LHCN-M2 (cell line): ENCODE results near the gene CCL22. TPM values are rescaled to one million over a fixed set of nuclear protein-coding genes. Genes with fewer than 3 reads are reported as not detected.

Experiments used
- total RNA-seq: library from RNA; depleted of rRNA; stranded (reverse); fragments of >200 nt; gene quantifications from 2 replicates; pipeline ENCODE4 v1.2.3, GENCODE V29; 2014; rRNA removed

The CCL22 gene
- total RNA-seq, 1 experiment from 2014 or later: not detected

Other genes starting within 250 kb of the CCL22 start
- 102 and 109 TPM in 2 replicates for gene PSME3IP1, start 172.7 kb upstream of the CCL22 start, total RNA-seq
- gene RSPRY1, start 172.5 kb upstream of the CCL22 start, total RNA-seq: 32.6 and 34.9 TPM in 2 replicates
- 73.9 and 76.1 TPM in 2 replicates for gene ARL2BP, start 113.5 kb upstream of the CCL22 start, total RNA-seq
- not detected in 2 replicates for gene PLLP, start 74.1 kb upstream of the CCL22 start, total RNA-seq
- not detected in 2 replicates for gene CX3CL1, start 13.7 kb downstream of the CCL22 start, total RNA-seq
- gene CCL17, start 46.0 kb downstream of the CCL22 start, total RNA-seq: not detected in 2 replicates
- gene CIAPIN1, start 88.6 kb downstream of the CCL22 start, total RNA-seq: 55.4 and 56.9 TPM in 2 replicates
- 47.1 and 51.1 TPM in 2 replicates for gene COQ9, start 88.7 kb downstream of the CCL22 start, total RNA-seq
- gene POLR2C, start 103.9 kb downstream of the CCL22 start, total RNA-seq: 111 and 164 TPM in 2 replicates
- 36.5 and 36.6 TPM in 2 replicates for gene DOK4, start 127.7 kb downstream of the CCL22 start, total RNA-seq
- gene CCDC102A, start 177.8 kb downstream of the CCL22 start, total RNA-seq: 7.7 and 9.9 TPM in 2 replicates
- not detected in 2 replicates for gene ADGRG5, start 183.9 kb downstream of the CCL22 start, total RNA-seq